Liver (tissue), 9 donors: ENCODE results near the gene ARHGAP10. TPM values are rescaled to one million over a fixed set of nuclear protein-coding genes. Genes with fewer than 3 reads are reported as not detected.

Source experiments
- DNase-seq: peaks from one replicate; pipeline ENCODE4 v3.0.0-alpha.2; 2017; ENCODE audit warnings: low spot score
- H3K27ac ChIP-seq, 2 donors: one replicate each; pipeline ENCODE4 v1.7.0; 2013; ENCODE audit warnings: inconsistent platforms in 2 of 2, low read length in 2 of 2, control low read depth in 1 of 2, low read depth in 1 of 2, mild to moderate bottlenecking in 1 of 2
- H3K27me3 ChIP-seq, 4 donors: one replicate each; pipeline versions ENCODE4 v1.6.1 to v1.7.0; 2013; ENCODE audit warnings: low read length in 3 of 4, inconsistent platforms in 1 of 4, mild to moderate bottlenecking in 1 of 4, moderate library complexity in 1 of 4; ENCODE audit not compliant: control insufficient read depth in 4 of 4, insufficient read depth in 4 of 4
- H3K36me3 ChIP-seq, 4 donors: one replicate each; pipeline versions ENCODE4 v1.6.1 to v1.7.0; 2013; ENCODE audit warnings: low read length in 3 of 4, mild to moderate bottlenecking in 3 of 4, low read depth in 1 of 4, moderate library complexity in 1 of 4; ENCODE audit not compliant: control insufficient read depth in 4 of 4, insufficient read depth in 3 of 4
- H3K4me1 ChIP-seq, 4 donors: one replicate each; pipeline versions ENCODE4 v1.6.1 to v1.7.0; 2013; ENCODE audit warnings: low read length in 3 of 4, mild to moderate bottlenecking in 3 of 4, moderate library complexity in 1 of 4; ENCODE audit not compliant: control insufficient read depth in 4 of 4, insufficient read depth in 4 of 4
- H3K4me3 ChIP-seq, 3 donors: one replicate each; pipeline versions ENCODE4 v1.6.1 to v1.7.0; 2013; ENCODE audit warnings: low read length in 3 of 3, control low read depth in 1 of 3, low read depth in 1 of 3, mild to moderate bottlenecking in 1 of 3
- H3K9ac ChIP-seq, 2 donors: one replicate each; pipeline ENCODE4 v1.7.0; 2013; ENCODE audit warnings: low read length in 2 of 2, mild to moderate bottlenecking in 2 of 2, moderate library complexity in 2 of 2, control low read depth in 1 of 2, low read depth in 1 of 2
- H3K9me3 ChIP-seq, 4 donors: one replicate each; pipeline versions ENCODE4 v1.6.1 to v1.7.0; 2013; ENCODE audit warnings: low read length in 3 of 4; ENCODE audit not compliant: control insufficient read depth in 4 of 4
- EGR1 ChIP-seq, 2 donors: IDR thresholded peaks; 2 replicates each; pipeline ENCODE4 v1.6.1; 2016 to 2018; ENCODE audit warnings: antibody characterized with exemption in 2 of 2, low read depth in 2 of 2
- FOXA1 ChIP-seq: IDR thresholded peaks from 2 replicates; pipeline ENCODE4 v1.6.1; 2016; ENCODE audit warnings: antibody characterized with exemption
- FOXA2 ChIP-seq: IDR thresholded peaks from 2 replicates; pipeline ENCODE4 v1.6.1; 2016; ENCODE audit warnings: antibody characterized with exemption
- HNF4G ChIP-seq: IDR thresholded peaks from 2 replicates; pipeline ENCODE4 v1.6.1; 2016; ENCODE audit warnings: antibody characterized with exemption
- JUND ChIP-seq, 2 donors: IDR thresholded peaks; 2 replicates each; pipeline ENCODE4 v1.6.1; 2016; ENCODE audit warnings: antibody characterized with exemption in 2 of 2
- MAX ChIP-seq: IDR thresholded peaks from 2 replicates; pipeline ENCODE4 v1.6.1; 2016; ENCODE audit warnings: antibody characterized with exemption
- NR2F2 ChIP-seq: IDR thresholded peaks from 2 replicates; pipeline ENCODE4 v1.6.1; 2016; ENCODE audit warnings: antibody characterized with exemption
- RAD21 ChIP-seq, 2 donors: IDR thresholded peaks; 2 replicates each; pipeline ENCODE4 v1.6.1; 2016; ENCODE audit warnings: antibody characterized with exemption in 2 of 2, mild to moderate bottlenecking in 2 of 2
- RXRA ChIP-seq, 2 donors: IDR thresholded peaks; 2 replicates each; pipeline ENCODE4 v1.6.1; 2017 to 2018; ENCODE audit warnings: antibody characterized with exemption in 2 of 2, mild to moderate bottlenecking in 1 of 2
- SP1 ChIP-seq: IDR thresholded peaks from 2 replicates; pipeline ENCODE4 v1.6.1; 2018; ENCODE audit warnings: antibody characterized with exemption, mild to moderate bottlenecking
- TAF1 ChIP-seq: conservative IDR thresholded peaks from 2 replicates; pipeline ENCODE4 v1.6.1; 2016; ENCODE audit warnings: antibody characterized with exemption, mild to moderate bottlenecking
- YY1 ChIP-seq: IDR thresholded peaks from 2 replicates; pipeline ENCODE4 v1.6.1; 2016; ENCODE audit warnings: antibody characterized with exemption, mild to moderate bottlenecking
- WGBS: extraction: QIAGEN DNeasy Blood & Tissue Kit; methylation state at CpG from one replicate; pipeline ENCODE4 v1.1.7; 2013; 5-methylcytosine and 5-hydroxymethylcytosine counted together
- polyA plus RNA-seq, 2 donors: library from polyadenylated mRNA; stranded (reverse) in 1 of 2; unstranded in 1 of 2; fragments of 200-250 nt in 1 of 2; fragments of >200 nt in 1 of 2; fragmentation: Nextera tagmentation in 1 of 2; extraction: Ambion mirVana in 1 of 2; gene quantifications; one replicate each; pipeline versions ENCODE4 v1.2.1 to v1.2.3, GENCODE V29; 2013 to 2015
- total RNA-seq, 2 donors: library from RNA; depleted of rRNA; stranded (reverse); fragments of >200 nt; gene quantifications; one replicate each; pipeline ENCODE4 v1.2.3, GENCODE V29; 2014
- TF ChIP-seq, protein P1 (sequence below): IDR thresholded peaks from 2 replicates; pipeline ENCODE4 v1.6.1; 2016; ENCODE audit warnings: antibody characterized with exemption
- TF ChIP-seq, protein P2 (sequence below): IDR thresholded peaks from 2 replicates; pipeline ENCODE4 v1.6.1; 2016; ENCODE audit warnings: antibody characterized with exemption, mild to moderate bottlenecking
- TF ChIP-seq, protein P3 (sequence below): fragments of 150-350 bp; IDR thresholded peaks from 2 replicates; pipeline ENCODE4 v1.5.1; 2017; ENCODE audit warnings: improper control_type of control experiment, low read depth, low read length; ENCODE audit not compliant: missing input control
- donor health status: healthy.
- donor health status: healthy.
- donor health status: healthy.
- donor health status: healthy.
- donor health status: healthy.

Gene ARHGAP10
- total and polyA plus RNA-seq, 4 donors, result 1.5 to 13.0 (median 4.3) TPM

DNA sequence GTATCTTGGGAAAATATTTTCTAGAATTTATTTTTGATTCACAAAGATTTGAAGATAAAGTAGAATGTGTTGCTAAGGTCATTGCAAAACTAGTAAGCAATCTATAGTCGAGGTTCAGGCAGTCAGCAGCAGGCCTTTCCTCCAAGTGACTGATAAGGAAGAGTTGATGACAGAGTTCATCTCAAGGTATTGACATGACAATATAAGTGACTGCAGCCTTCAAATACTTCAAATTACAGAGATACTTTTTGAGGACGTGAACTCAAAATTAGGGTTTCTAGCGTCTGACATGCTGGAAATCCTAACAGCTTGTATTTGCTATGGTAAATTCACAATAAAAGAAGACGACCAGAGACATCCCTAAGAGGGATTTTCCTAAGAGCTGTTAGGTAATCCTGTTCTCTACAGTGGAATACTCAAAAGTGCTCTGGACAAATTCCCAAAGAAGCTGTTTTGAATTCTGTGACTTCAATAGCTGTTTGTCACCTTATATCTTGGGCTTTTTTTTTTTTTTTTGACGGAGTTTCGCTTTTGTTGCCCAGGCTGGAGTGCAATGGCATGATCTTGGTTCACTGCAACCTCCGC, 7.4 kb downstream of the ARHGAP10 start:
- 84% methylated on average over 7 of the region's 7 CpGs for WGBS
- Histone ChIP-seq H3K27ac (no peak overlapping the region), H3K27me3 (peaks cover 0 to 7% (median 0%) of the 10 kb centered on the region in 4 donors), H3K9ac (no peak overlapping the region), H3K9me3 (no peaks in the 10 kb centered on the region), H3K4me3 (no peak overlapping the region), H3K4me1 (no peaks in the 10 kb centered on the region), H3K36me3 (no peaks in the 10 kb centered on the region)
- DNase-seq, result no peak
- TF ChIP-seq YY1 (no peak), NR2F2 (no peak), EGR1 (IDR thresholded peaks at IDR 0.05; ENCODE audit: low read depth in 2 of 2) (no peak), RXRA (IDR thresholded peaks at IDR 0.05) (peak in 1 of 2 donors; percentile 30), FOXA1 (no peak)

DNA sequence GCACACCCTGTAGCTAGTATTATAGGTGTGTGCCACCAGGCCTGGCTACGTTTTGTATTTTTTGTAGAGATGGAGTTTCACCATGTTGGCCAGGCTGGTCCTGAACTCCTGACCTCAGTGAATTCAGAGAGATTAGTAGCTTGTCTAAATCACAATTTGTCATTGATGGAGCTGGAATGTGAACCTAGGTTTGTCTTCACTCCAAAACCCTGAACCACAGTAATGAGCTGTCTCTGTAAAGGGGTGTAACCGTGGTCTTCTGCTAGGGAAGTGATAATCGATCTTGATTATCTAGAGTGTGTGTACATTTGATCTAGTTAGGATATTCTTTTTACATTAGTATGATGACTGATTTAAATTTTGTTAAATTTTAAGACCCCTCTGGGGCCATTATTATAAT, 8.3 kb downstream of the ARHGAP10 start:
- H3K9ac ChIP-seq, result no peak overlapping the region
- WGBS, result 72% methylated on average over 3 of the region's 3 CpGs
- no peaks in the 10 kb centered on the region for H3K9me3 ChIP-seq
- no peaks in the 10 kb centered on the region for H3K36me3 ChIP-seq
- TF ChIP-seq SP1 (no peak), MAX (no peak)
- TF ChIP-seq, protein P1, sequence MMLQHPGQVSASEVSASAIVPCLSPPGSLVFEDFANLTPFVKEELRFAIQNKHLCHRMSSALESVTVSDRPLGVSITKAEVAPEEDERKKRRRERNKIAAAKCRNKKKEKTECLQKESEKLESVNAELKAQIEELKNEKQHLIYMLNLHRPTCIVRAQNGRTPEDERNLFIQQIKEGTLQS, result no peak
- TF ChIP-seq, protein P2, sequence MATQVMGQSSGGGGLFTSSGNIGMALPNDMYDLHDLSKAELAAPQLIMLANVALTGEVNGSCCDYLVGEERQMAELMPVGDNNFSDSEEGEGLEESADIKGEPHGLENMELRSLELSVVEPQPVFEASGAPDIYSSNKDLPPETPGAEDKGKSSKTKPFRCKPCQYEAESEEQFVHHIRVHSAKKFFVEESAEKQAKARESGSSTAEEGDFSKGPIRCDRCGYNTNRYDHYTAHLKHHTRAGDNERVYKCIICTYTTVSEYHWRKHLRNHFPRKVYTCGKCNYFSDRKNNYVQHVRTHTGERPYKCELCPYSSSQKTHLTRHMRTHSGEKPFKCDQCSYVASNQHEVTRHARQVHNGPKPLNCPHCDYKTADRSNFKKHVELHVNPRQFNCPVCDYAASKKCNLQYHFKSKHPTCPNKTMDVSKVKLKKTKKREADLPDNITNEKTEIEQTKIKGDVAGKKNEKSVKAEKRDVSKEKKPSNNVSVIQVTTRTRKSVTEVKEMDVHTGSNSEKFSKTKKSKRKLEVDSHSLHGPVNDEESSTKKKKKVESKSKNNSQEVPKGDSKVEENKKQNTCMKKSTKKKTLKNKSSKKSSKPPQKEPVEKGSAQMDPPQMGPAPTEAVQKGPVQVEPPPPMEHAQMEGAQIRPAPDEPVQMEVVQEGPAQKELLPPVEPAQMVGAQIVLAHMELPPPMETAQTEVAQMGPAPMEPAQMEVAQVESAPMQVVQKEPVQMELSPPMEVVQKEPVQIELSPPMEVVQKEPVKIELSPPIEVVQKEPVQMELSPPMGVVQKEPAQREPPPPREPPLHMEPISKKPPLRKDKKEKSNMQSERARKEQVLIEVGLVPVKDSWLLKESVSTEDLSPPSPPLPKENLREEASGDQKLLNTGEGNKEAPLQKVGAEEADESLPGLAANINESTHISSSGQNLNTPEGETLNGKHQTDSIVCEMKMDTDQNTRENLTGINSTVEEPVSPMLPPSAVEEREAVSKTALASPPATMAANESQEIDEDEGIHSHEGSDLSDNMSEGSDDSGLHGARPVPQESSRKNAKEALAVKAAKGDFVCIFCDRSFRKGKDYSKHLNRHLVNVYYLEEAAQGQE, result no peak
- H3K27me3 ChIP-seq, result peaks cover 0 to 7% (median 0%) of the 10 kb centered on the region in 4 donors
- H3K27ac ChIP-seq, result no peak overlapping the region
- no peak for DNase-seq
- H3K4me3 ChIP-seq, result no peak overlapping the region
- no peaks in the 10 kb centered on the region for H3K4me1 ChIP-seq

GRCh38 chr4:147741190-147741788, 9.4 kb downstream of the ARHGAP10 start:
- no peak overlapping the region for H3K4me3 ChIP-seq
- H3K27me3 ChIP-seq, result peaks cover 0 to 5% (median 0%) of the 10 kb centered on the region in 4 donors
- no peak for DNase-seq
- no peaks in the 10 kb centered on the region for H3K4me1 ChIP-seq
- H3K27ac ChIP-seq, result no peak overlapping the region
- 80% methylated on average over 1 of the region's 1 CpG for WGBS
- H3K36me3 ChIP-seq, result no peaks in the 10 kb centered on the region
- H3K9ac ChIP-seq, result no peak overlapping the region
- H3K9me3 ChIP-seq, result no peaks in the 10 kb centered on the region
- TF ChIP-seq TAF1 (no peak), EGR1 (IDR thresholded peaks at IDR 0.05; ENCODE audit: low read depth in 2 of 2) (no peak), SP1 (no peak), MAX (no peak), RAD21 (IDR thresholded peaks at IDR 0.05) (no peak), YY1 (no peak), JUND (IDR thresholded peaks at IDR 0.05) (no peak), RXRA (IDR thresholded peaks at IDR 0.05) (no peak), NR2F2 (no peak), FOXA2 (no peak), FOXA1 (no peak), HNF4G (no peak)
- TF ChIP-seq, protein P1, result no peak
- TF ChIP-seq, protein P2, result no peak
- TF ChIP-seq, protein P3, sequence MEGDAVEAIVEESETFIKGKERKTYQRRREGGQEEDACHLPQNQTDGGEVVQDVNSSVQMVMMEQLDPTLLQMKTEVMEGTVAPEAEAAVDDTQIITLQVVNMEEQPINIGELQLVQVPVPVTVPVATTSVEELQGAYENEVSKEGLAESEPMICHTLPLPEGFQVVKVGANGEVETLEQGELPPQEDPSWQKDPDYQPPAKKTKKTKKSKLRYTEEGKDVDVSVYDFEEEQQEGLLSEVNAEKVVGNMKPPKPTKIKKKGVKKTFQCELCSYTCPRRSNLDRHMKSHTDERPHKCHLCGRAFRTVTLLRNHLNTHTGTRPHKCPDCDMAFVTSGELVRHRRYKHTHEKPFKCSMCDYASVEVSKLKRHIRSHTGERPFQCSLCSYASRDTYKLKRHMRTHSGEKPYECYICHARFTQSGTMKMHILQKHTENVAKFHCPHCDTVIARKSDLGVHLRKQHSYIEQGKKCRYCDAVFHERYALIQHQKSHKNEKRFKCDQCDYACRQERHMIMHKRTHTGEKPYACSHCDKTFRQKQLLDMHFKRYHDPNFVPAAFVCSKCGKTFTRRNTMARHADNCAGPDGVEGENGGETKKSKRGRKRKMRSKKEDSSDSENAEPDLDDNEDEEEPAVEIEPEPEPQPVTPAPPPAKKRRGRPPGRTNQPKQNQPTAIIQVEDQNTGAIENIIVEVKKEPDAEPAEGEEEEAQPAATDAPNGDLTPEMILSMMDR, result no peak
